Measurements from ENCODE around the gene HSPA4.
A peak's percentile ranks its signal among the peaks of the same experiment; 100 is the strongest.

HSPA4 gene

DNA sequence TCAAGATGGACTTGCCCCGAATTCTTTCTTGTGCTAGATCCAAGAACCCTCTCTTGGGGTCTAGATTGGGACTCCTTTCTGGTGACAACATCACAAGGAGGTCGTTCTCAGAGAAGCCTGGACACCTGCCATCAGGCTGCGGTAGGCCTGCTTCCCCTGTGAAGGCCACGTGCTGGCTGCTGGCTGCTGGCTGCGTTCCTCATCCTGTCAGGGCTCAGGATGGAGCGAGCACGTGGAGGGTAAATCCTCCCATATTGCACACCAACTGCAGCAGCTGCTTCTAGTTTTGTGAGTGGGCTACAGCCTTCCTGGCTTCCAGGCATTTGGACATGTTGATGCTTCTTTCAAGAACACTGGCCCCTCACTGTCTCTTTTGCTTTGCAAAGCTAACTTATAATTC is 95.6 kb downstream of the HSPA4 start:
- intact Hi-C loops (cut with DNase I) = no loop called here
- peak in 6 of 10 donors; percentile 19 to 90 (median 40) for DNase-seq

DNA sequence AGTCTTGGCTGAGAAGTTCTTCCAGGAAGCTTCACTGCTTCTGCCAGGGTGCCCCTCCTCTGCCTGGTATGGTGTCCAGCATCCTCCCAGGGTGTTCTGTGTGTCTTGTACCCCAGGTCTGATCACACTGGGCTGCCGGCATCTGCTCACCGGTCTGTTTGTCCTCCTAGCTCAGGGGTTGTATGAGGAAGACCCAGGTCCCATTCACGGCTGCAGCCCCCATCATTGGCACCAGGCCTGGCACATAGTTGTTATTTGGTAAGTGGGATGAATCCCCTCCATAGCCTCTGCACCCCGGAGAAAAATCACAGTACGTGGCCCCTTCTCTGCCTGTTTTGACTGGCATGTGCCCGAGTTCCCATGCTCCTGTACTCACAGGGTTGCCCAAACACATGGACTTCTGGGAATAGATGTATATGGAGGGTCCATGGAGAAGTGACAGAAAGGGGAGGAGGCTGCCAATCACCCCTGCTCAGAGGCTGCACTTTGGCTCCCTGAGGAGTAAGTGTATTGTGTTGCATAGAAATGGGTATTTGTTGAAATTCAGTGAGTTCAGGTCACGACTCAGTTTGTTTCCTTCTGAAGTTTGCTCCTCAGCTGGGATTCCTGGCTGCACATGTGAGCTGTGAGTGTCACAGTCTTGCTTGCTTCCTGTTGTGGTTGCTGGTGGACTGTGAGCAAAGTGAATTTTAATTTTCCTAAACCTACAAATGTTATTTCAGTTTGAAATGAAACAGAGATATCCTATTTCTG is 96.2 kb downstream of the HSPA4 start:
- peak in 1 of 10 donors; percentile 22 for DNase-seq
- intact Hi-C loops (cut with DNase I) = no loop called here

DNA sequence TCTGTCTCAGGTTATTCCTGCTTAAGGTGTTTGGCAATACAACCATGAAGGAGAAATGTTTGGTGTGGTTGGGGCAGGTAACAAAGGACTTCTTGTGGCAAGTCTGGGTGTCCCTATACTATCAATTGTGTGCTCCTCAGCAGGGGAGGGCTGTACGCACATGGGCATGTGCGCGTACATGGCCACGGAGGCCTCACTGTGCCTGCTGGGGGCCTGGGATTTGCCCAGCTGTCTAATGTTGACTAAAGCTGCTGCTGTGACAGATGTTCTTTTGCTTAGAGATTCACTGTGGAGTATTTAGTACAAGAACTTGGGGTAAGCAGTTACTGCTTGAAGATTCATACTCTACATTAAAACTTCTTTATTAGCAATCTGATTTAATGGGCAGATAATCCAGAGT is 97.5 kb downstream of the HSPA4 start:
- DNase-seq = no peak
- intact Hi-C loops (cut with DNase I) = no loop called here

- intact Hi-C loops (cut with DNase I) = no loop called here
- no peak for DNase-seq
Observed at GRCh38 chr5:133150909-133151544, 99.2 kb downstream of the HSPA4 start.

GRCh38 chr5:133154274-133155075 is 102.7 kb downstream of the HSPA4 start:
- intact Hi-C loops (cut with DNase I) = no loop called here
- DNase-seq = no peak

GRCh38 chr5:133155326-133155969 is 103.6 kb downstream of the HSPA4 start:
- intact Hi-C loops (cut with DNase I) = no loop called here
- no peak for DNase-seq

Measured in posterior cingulate gyrus (tissue), 11 donors.